HG03469 (cell line): ENCODE results near the gene REPS2.

Experiments used
- ATAC-seq: cut with Tn5 transposase; IDR thresholded peaks from one replicate; pipeline ENCODE4 v1.9.1; 2021; ENCODE audit warnings: mild to moderate bottlenecking, moderate library complexity, moderate number of reproducible peaks; ENCODE audit not compliant: unreplicated experiment

REPS2 gene

DNA sequence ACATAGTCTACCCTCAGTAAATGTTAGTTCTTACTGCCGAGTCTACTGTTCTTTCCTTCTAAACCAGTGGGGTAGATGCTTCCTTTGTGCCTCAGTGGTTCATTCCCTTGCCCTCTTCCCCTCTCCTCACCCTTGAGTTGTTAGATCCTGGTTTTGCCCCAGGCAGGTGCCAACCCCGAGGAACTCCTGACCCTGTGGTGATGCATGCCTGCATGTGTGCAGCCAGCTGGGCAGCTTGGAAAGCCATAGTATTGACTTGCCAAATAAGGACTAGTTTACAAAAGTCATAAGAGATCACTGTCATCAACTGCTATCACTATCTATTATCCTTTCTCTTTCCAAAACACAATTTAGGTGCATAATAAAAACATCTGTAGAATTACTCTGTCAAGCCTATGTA lies 50.9 kb downstream of the REPS2 start:
- no peak for ATAC-seq

- no peak for ATAC-seq
These were observed 52.8 kb downstream of the REPS2 start for GRCh38 chrX:16999275-16999674.

GRCh38 chrX:17000751-17001150 lies 54.3 kb downstream of the REPS2 start:
- no peak for ATAC-seq

- no peak for ATAC-seq
These were observed 59.4 kb downstream of the REPS2 start for GRCh38 chrX:17005712-17006368.

GRCh38 chrX:17007134-17007768 lies 60.8 kb downstream of the REPS2 start:
- no peak for ATAC-seq

GRCh38 chrX:17009856-17010625 lies 63.6 kb downstream of the REPS2 start:
- ATAC-seq = no peak

DNA sequence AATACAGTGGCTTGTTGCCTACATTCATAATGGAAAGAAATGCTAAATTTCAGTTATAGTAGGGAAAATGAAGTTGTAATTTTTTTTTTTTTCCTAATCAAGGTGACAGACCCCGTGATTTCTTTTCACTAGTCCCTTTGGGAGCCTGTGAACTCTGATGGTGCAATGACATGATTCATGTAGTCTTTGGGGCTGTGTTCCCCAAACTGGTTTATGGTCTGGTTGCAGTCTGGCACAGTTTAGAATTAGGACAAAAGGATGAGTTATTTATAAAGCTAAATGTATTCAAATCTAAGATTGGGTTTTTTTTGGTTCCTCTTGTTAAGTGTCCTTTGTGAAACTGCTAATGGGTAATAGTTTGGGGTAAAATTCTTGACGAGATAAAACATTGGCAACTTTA lies 66.0 kb downstream of the REPS2 start:
- no peak for ATAC-seq

DNA sequence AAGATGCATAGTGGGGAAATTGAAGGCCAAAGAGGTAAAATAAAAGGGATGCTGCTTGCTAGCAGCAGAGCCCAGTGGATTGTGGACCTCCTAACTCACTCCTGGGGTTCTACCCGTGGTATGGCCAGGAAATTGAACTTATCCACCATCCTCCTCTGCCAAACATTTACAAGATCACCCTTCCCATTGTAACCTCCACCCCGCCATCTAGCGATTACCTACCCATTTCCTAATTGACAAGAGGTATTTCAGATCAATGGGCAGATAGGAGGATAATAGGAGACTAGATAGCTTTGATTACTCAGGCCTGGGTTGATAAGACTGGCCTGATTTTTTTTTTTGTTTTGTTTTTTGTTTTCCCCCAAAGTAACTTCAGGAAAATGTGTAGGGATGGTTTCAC lies 67.8 kb downstream of the REPS2 start:
- no peak for ATAC-seq

DNA sequence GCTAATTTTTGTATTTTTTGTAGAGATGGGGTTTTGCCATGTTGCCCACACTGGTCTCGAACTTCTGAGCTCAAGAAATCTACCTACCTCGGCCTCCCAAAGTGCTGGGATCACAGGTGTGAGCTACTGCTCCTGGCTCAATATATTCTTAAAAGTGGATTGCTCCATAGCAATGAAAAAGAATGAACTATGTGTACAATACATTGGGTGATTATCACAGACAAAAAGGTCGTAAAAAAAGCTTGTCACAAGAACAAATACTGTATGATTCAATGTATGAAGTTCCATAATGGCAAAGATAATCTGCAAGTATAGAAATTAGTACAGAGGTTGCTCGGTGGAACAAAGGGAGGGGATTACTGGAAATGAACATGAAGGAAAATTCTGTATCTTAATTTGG lies 70.7 kb downstream of the REPS2 start:
- ATAC-seq = no peak

DNA sequence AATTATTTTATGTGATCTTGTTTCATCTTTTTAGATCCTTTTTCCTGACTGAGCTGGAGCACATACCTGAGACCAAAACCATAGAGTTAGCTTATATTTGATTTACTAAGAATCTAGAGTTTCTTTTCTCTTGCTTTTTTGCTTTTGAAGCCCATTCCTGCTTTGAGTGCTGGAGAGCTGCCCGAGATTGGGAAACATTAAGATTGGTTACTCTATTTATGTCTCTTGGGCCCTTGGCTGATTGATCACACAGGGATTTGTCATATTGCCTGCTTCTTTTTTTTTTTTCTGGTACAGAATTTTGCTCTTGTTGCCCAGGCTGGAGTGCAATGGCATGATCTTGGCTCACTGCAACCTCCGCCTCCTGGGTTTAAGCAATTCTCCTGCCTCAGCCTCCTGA lies 73.9 kb downstream of the REPS2 start:
- ATAC-seq = no peak

- ATAC-seq = no peak
These were observed 74.7 kb downstream of the REPS2 start for GRCh38 chrX:17020851-17021821.

GRCh38 chrX:17021851-17022604 lies 75.6 kb downstream of the REPS2 start:
- ATAC-seq = no peak

GRCh38 chrX:17023661-17024060 lies 77.2 kb downstream of the REPS2 start:
- ATAC-seq = no peak

- ATAC-seq = no peak
These were observed 78.4 kb downstream of the REPS2 start for GRCh38 chrX:17024886-17025285.

DNA sequence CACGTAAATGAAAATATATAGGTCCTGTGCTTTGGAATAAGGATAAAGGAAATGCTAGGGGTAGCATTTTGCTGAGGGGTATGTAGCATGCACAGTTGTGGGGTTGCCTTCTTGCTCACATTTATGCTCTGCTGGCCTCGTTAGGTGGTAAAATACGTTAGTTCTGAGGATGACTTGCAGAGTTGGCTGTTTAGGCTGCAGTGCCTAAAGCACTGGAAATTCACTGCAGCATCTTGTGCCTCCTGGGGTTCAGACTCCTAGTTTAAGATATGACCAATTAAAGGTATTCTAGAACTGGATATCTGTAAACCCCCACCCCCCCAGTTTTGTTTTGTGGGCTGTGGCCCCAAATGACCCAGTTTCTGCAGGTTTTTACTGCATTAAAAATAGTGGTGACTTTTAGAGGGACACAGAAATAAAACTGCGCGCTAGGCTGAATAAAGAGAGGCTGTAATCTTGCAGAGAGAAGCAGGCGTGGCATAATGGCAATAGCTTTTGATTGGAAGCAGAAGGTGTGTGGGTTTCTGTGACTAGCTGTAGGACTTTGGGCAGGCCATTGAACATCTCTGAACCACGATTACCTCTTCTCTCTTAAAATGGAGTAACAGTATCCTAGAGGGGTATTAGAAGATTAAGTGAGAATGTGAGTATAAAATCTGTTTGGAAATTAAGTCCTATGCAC lies 79.3 kb downstream of the REPS2 start:
- ATAC-seq = no peak

DNA sequence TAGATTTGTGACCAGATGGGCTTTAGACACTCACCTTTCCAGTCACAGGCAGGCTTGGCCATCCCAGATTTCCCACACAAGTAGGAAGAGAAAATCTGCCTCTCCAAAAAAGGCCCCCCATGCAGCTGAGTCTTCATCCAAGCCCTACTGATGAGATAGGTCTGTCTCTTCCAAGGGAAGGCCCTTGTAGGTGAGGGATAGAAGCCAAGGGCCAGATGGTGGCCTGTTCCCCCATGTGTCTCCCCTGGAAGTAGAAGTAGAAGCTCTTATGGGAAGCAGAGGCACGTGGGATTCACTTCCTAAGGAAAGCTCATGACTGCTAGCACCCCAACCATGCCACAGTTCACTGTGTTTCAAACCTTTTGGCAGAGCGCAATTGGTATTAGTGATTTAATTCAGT lies 81.5 kb downstream of the REPS2 start:
- ATAC-seq = no peak

- no peak for ATAC-seq
These were observed 81.9 kb downstream of the REPS2 start for GRCh38 chrX:17028356-17028755.

GRCh38 chrX:17030092-17030491 lies 83.6 kb downstream of the REPS2 start:
- ATAC-seq = no peak

- no peak for ATAC-seq
These were observed 84.3 kb downstream of the REPS2 start for GRCh38 chrX:17030580-17031270.
